IgD-negative memory B cell (primary cell): Measurements from ENCODE around the gene KLHDC4. TPM values are rescaled to one million over a fixed set of nuclear protein-coding genes. Genes with fewer than 3 reads are reported as not detected.
"Not testable (repeated sequence)": the region's sequence is repeated elsewhere in the genome, so short reads cannot be mapped to it uniquely, and the experiment has no call there.

Source experiments
- H3K27ac Mint-ChIP-seq, 3 donors: one replicate each; pipeline ENCODE4 v1.8.0; 2020 to 2022; ENCODE audit warnings: mild to moderate bottlenecking in 3 of 3, mixed read lengths in 3 of 3, moderate library complexity in 1 of 3
- H3K27me3 Mint-ChIP-seq: one replicate; pipeline ENCODE4 v1.8.0; 2021; ENCODE audit warnings: mixed read lengths
- H3K36me3 Mint-ChIP-seq: one replicate; pipeline ENCODE4 v1.8.0; 2020; ENCODE audit warnings: mild to moderate bottlenecking, mixed read lengths
- H3K4me1 Mint-ChIP-seq, 3 donors: one replicate each; pipeline ENCODE4 v1.8.0; 2020 to 2022; ENCODE audit warnings: mixed read lengths in 3 of 3, mild to moderate bottlenecking in 1 of 3
- H3K4me3 Mint-ChIP-seq, 4 donors: one replicate each; pipeline ENCODE4 v1.8.0; 2020 to 2022; ENCODE audit warnings: mild to moderate bottlenecking in 4 of 4, mixed read lengths in 4 of 4, moderate library complexity in 3 of 4
- H3K9me3 Mint-ChIP-seq, 3 donors: one replicate each; pipeline ENCODE4 v1.8.0; 2020 to 2021; ENCODE audit warnings: mixed read lengths in 3 of 3, mild to moderate bottlenecking in 1 of 3
- polyA plus RNA-seq: library from polyadenylated mRNA; unstranded; fragments of 300-500 nt; fragmentation: Illumina TruSeq; gene quantifications from one replicate; pipeline ENCODE4 v1.2.3, GENCODE V29; 2021

Gene KLHDC4
- polyA plus RNA-seq = 18.7 TPM

GRCh38 chr16:87765776-87766484 is at the start of gene KLHDC4:
Gene KLHDC4, minus strand, starts transcription at chr16:87765986. Its CDS starts 96 bp downstream, at chr16:87765890.
- Mint-ChIP-seq H3K4me1 (peaks cover 14 to 24% (median 18%) of the 10 kb centered on the region in 3 donors), H3K4me3 (peak within 1 kb of the TSS; percentile 99 to 100 (median 100)), H3K9me3 (no peaks in the 10 kb centered on the region), H3K27me3 (no peaks in the 10 kb centered on the region), H3K36me3 (peaks cover 2% of the 10 kb centered on the region), H3K27ac (peak within 1 kb of the TSS; percentile 96 to 99 (median 98))

GRCh38 chr16:87815567-87815966 is 49.8 kb upstream of the KLHDC4 start:
- Mint-ChIP-seq H3K36me3 (peaks cover 2% of the 10 kb centered on the region), H3K27ac (no peak overlapping the region), H3K27me3 (no peaks in the 10 kb centered on the region), H3K9me3 (peaks cover 0 to 3% (median 0%) of the 10 kb centered on the region in 3 donors), H3K4me3 (no peak overlapping the region), H3K4me1 (peaks cover 11 to 13% (median 13%) of the 10 kb centered on the region in 3 donors)

- peaks cover 34 to 42% (median 36%) of the 10 kb centered on the region in 3 donors for H3K4me1 Mint-ChIP-seq
- H3K27ac Mint-ChIP-seq = peak overlapping the region in 2 of 3 donors; percentile 31 to 83
- H3K27me3 Mint-ChIP-seq = no peaks in the 10 kb centered on the region
- H3K36me3 Mint-ChIP-seq = peaks cover 2% of the 10 kb centered on the region
- no peak overlapping the region for H3K4me3 Mint-ChIP-seq
- H3K9me3 Mint-ChIP-seq = peaks cover 0 to 1% (median 0%) of the 10 kb centered on the region in 3 donors
Measured at GRCh38 chr16:87812200-87812656, 46.4 kb upstream of the KLHDC4 start.

- H3K27me3 Mint-ChIP-seq, H3K36me3 Mint-ChIP-seq, H3K9me3 Mint-ChIP-seq: not testable (repeated sequence)
- Mint-ChIP-seq H3K4me3 (peak overlapping the region; percentile 64 to 92 (median 72)), H3K27ac (peak overlapping the region; percentile 83 to 99 (median 92)), H3K4me1 (peaks cover 42 to 47% (median 42%) of the 10 kb centered on the region in 3 donors)
Measured at GRCh38 chr16:87811454-87811853, 45.7 kb upstream of the KLHDC4 start.

- H3K27me3 Mint-ChIP-seq = no peaks in the 10 kb centered on the region
- no peaks in the 10 kb centered on the region for H3K9me3 Mint-ChIP-seq
- H3K4me3 Mint-ChIP-seq = peak overlapping the region; percentile 38 to 92 (median 73)
- H3K36me3 Mint-ChIP-seq = peaks cover 2% of the 10 kb centered on the region
- H3K4me1 Mint-ChIP-seq = peaks cover 44 to 50% (median 46%) of the 10 kb centered on the region in 3 donors
- H3K27ac Mint-ChIP-seq = peak overlapping the region; percentile 82 to 99 (median 98)
Measured at GRCh38 chr16:87809150-87809902, 43.5 kb upstream of the KLHDC4 start.

- Mint-ChIP-seq H3K27me3 (no peaks in the 10 kb centered on the region), H3K36me3 (peaks cover 2% of the 10 kb centered on the region), H3K9me3 (no peaks in the 10 kb centered on the region), H3K27ac (peak overlapping the region; percentile 53 to 90 (median 82)), H3K4me1 (peaks cover 44 to 54% (median 46%) of the 10 kb centered on the region in 3 donors), H3K4me3 (peak overlapping the region in 1 of 4 donors; percentile 45)
Measured at GRCh38 chr16:87808108-87808507, 42.3 kb upstream of the KLHDC4 start.

- no peaks in the 10 kb centered on the region for H3K27me3 Mint-ChIP-seq
Measured at GRCh38 chr16:87806641-87807546, 41.1 kb upstream of the KLHDC4 start.

GRCh38 chr16:87806261-87806640 is 40.5 kb upstream of the KLHDC4 start:
- peaks cover 2% of the 10 kb centered on the region for H3K36me3 Mint-ChIP-seq
- H3K9me3 Mint-ChIP-seq = no peaks in the 10 kb centered on the region
- peaks cover 36 to 49% (median 45%) of the 10 kb centered on the region in 3 donors for H3K4me1 Mint-ChIP-seq
- no peaks in the 10 kb centered on the region for H3K27me3 Mint-ChIP-seq
- H3K27ac Mint-ChIP-seq = peak overlapping the region; percentile 90 to 95 (median 94)
- H3K4me3 Mint-ChIP-seq = peak overlapping the region; percentile 70 to 93 (median 80)

More at GRCh38 chr16:87806641-87807546, 41.1 kb upstream of the KLHDC4 start:
- Mint-ChIP-seq H3K4me3 (peak overlapping the region; percentile 70 to 93 (median 80)), H3K4me1 (peaks cover 40 to 56% (median 50%) of the 10 kb centered on the region in 3 donors), H3K36me3 (peaks cover 2% of the 10 kb centered on the region), H3K9me3 (no peaks in the 10 kb centered on the region), H3K27ac (peak overlapping the region; percentile 90 to 95 (median 94))

GRCh38 chr16:87803385-87803784 is 37.6 kb upstream of the KLHDC4 start:
- peaks cover 18 to 23% (median 21%) of the 10 kb centered on the region in 3 donors for H3K4me1 Mint-ChIP-seq
- H3K27ac Mint-ChIP-seq = no peak overlapping the region
- H3K36me3 Mint-ChIP-seq = peaks cover 2% of the 10 kb centered on the region
- no peaks in the 10 kb centered on the region for H3K27me3 Mint-ChIP-seq
- H3K9me3 Mint-ChIP-seq = peaks cover 0 to 1% (median 0%) of the 10 kb centered on the region in 3 donors
- H3K4me3 Mint-ChIP-seq = no peak overlapping the region

GRCh38 chr16:87802670-87803069 is 36.9 kb upstream of the KLHDC4 start:
- Mint-ChIP-seq H3K4me1 (peaks cover 14 to 19% (median 18%) of the 10 kb centered on the region in 3 donors), H3K9me3 (peaks cover 0 to 1% (median 0%) of the 10 kb centered on the region in 3 donors), H3K4me3 (no peak overlapping the region), H3K27me3 (no peaks in the 10 kb centered on the region), H3K36me3 (no peaks in the 10 kb centered on the region), H3K27ac (no peak overlapping the region)

GRCh38 chr16:87801679-87802259 is 36.0 kb upstream of the KLHDC4 start:
- Mint-ChIP-seq H3K4me1 (peaks cover 6 to 13% (median 13%) of the 10 kb centered on the region in 3 donors), H3K27me3 (peaks cover under 1% of the 10 kb centered on the region)

GRCh38 chr16:87800497-87800896 is 34.7 kb upstream of the KLHDC4 start:
- peaks cover 0 to 1% (median 0%) of the 10 kb centered on the region in 3 donors for H3K9me3 Mint-ChIP-seq
- peaks cover 2% of the 10 kb centered on the region for H3K27me3 Mint-ChIP-seq
- H3K4me1 Mint-ChIP-seq = peaks cover 0 to 7% (median 5%) of the 10 kb centered on the region in 3 donors

More at GRCh38 chr16:87801679-87802259, 36.0 kb upstream of the KLHDC4 start:
- Mint-ChIP-seq H3K27ac (no peak overlapping the region), H3K4me3 (no peak overlapping the region), H3K9me3 (peaks cover 0 to 1% (median 0%) of the 10 kb centered on the region in 3 donors), H3K36me3 (no peaks in the 10 kb centered on the region)

GRCh38 chr16:87795336-87795735 is 29.6 kb upstream of the KLHDC4 start:
- Mint-ChIP-seq H3K4me3 (no peak overlapping the region), H3K27me3 (peaks cover 2% of the 10 kb centered on the region), H3K9me3 (peaks cover 0 to 1% (median 0%) of the 10 kb centered on the region in 3 donors), H3K27ac (no peak overlapping the region), H3K4me1 (no peaks in the 10 kb centered on the region), H3K36me3 (no peaks in the 10 kb centered on the region)

More at GRCh38 chr16:87800497-87800896, 34.7 kb upstream of the KLHDC4 start:
- Mint-ChIP-seq H3K36me3 (no peaks in the 10 kb centered on the region), H3K27ac (no peak overlapping the region), H3K4me3 (no peak overlapping the region)
